Adipocyte (in vitro differentiated cells): ENCODE measurements around the gene ZZZ3.
A peak's percentile ranks its signal among the peaks of the same experiment; 100 is the strongest.
"Not testable (repeated sequence)": the region's sequence is repeated elsewhere in the genome, so short reads cannot be mapped to it uniquely, and the experiment has no call there.

ENCODE experiments used
- DNase-seq: peaks from one replicate; pipeline ENCODE4 v3.0.0-alpha.2; 2015; ENCODE audit warnings: low read depth
- H3K27me3 ChIP-seq: replicated peaks from 2 replicates; pipeline ENCODE4 v1.7.0; 2013; ENCODE audit warnings: mild to moderate bottlenecking, low read length, moderate library complexity; ENCODE audit not compliant: control insufficient read depth, insufficient read depth
- H3K36me3 ChIP-seq: 2 replicates; pipeline ENCODE4 v1.7.0; 2013; ENCODE audit warnings: low read length, mild to moderate bottlenecking, moderate library complexity; ENCODE audit not compliant: control insufficient read depth, insufficient read depth, severe bottlenecking
- H3K4me1 ChIP-seq: 2 replicates; pipeline ENCODE4 v1.7.0; 2013; ENCODE audit warnings: mild to moderate bottlenecking, low read length, moderate library complexity; ENCODE audit not compliant: control insufficient read depth, insufficient read depth
- H3K4me3 ChIP-seq: 2 replicates; pipeline ENCODE4 v1.7.0; 2013; ENCODE audit warnings: mild to moderate bottlenecking, low read length, moderate library complexity
- H3K9ac ChIP-seq: 2 replicates; pipeline ENCODE4 v1.7.0; 2013; ENCODE audit warnings: mild to moderate bottlenecking, low read length, moderate library complexity
- H3K9me3 ChIP-seq: 2 replicates; pipeline ENCODE4 v1.7.0; 2013; ENCODE audit warnings: mild to moderate bottlenecking, low read length, moderate library complexity; ENCODE audit not compliant: control insufficient read depth

The ZZZ3 gene

GRCh38 chr1:77668924-77669449 is 13.5 kb downstream of the ZZZ3 start:
- no peaks in the 10 kb centered on the region for H3K36me3 ChIP-seq
- H3K4me3 ChIP-seq: no peak overlapping the region
- H3K9me3 ChIP-seq: no peaks in the 10 kb centered on the region
- peaks cover 48% of the 10 kb centered on the region for H3K4me1 ChIP-seq
- H3K9ac ChIP-seq: no peak overlapping the region
- no peaks in the 10 kb centered on the region for H3K27me3 ChIP-seq
- no peak for DNase-seq

- Histone ChIP-seq H3K9me3 (no peaks in the 10 kb centered on the region), H3K9ac (no peak overlapping the region), H3K4me1 (peaks cover 18% of the 10 kb centered on the region), H3K4me3 (peak overlapping the region; percentile 53), H3K36me3 (no peaks in the 10 kb centered on the region), H3K27me3 (no peaks in the 10 kb centered on the region)
- peak; percentile 28 for DNase-seq
Measured at GRCh38 chr1:77664939-77665516, 17.4 kb downstream of the ZZZ3 start.

- Histone ChIP-seq H3K9me3 (no peaks in the 10 kb centered on the region), H3K4me3 (no peak overlapping the region), H3K36me3 (no peaks in the 10 kb centered on the region), H3K27me3 (no peaks in the 10 kb centered on the region), H3K4me1 (peaks cover 18% of the 10 kb centered on the region), H3K9ac (no peak overlapping the region)
- no peak for DNase-seq
Measured at GRCh38 chr1:77661696-77662095, 20.8 kb downstream of the ZZZ3 start.

GRCh38 chr1:77659879-77660593 is 22.4 kb downstream of the ZZZ3 start:
- Histone ChIP-seq H3K4me1 (peaks cover 10% of the 10 kb centered on the region), H3K9ac (no peak overlapping the region), H3K4me3 (no peak overlapping the region), H3K36me3 (no peaks in the 10 kb centered on the region), H3K9me3 (no peaks in the 10 kb centered on the region), H3K27me3 (no peaks in the 10 kb centered on the region)
- DNase-seq: no peak

- no peak overlapping the region for H3K9ac ChIP-seq
- no peak for DNase-seq
- H3K9me3 ChIP-seq: no peaks in the 10 kb centered on the region
- H3K4me1 ChIP-seq: no peaks in the 10 kb centered on the region
- H3K36me3 ChIP-seq: no peaks in the 10 kb centered on the region
- no peak overlapping the region for H3K4me3 ChIP-seq
- H3K27me3 ChIP-seq: no peaks in the 10 kb centered on the region
Measured at GRCh38 chr1:77658271-77658670, 24.2 kb downstream of the ZZZ3 start.

- H3K36me3 ChIP-seq: no peaks in the 10 kb centered on the region
- no peak for DNase-seq
- H3K9me3 ChIP-seq: peaks cover 4% of the 10 kb centered on the region
- H3K4me1 ChIP-seq: peaks cover 20% of the 10 kb centered on the region
- no peaks in the 10 kb centered on the region for H3K27me3 ChIP-seq
- no peak overlapping the region for H3K9ac ChIP-seq
- H3K4me3 ChIP-seq: no peak overlapping the region
Measured at GRCh38 chr1:77655431-77655974, 27.0 kb downstream of the ZZZ3 start.

- H3K9ac ChIP-seq: no peak overlapping the region
- no peaks in the 10 kb centered on the region for H3K36me3 ChIP-seq
- peaks cover 4% of the 10 kb centered on the region for H3K9me3 ChIP-seq
- no peaks in the 10 kb centered on the region for H3K27me3 ChIP-seq
- no peak for DNase-seq
- peaks cover 20% of the 10 kb centered on the region for H3K4me1 ChIP-seq
- H3K4me3 ChIP-seq: no peak overlapping the region
Measured at GRCh38 chr1:77652970-77653516, 29.4 kb downstream of the ZZZ3 start.

GRCh38 chr1:77652268-77652667 is 30.2 kb downstream of the ZZZ3 start:
- Histone ChIP-seq H3K27me3 (no peaks in the 10 kb centered on the region), H3K4me1 (peaks cover 20% of the 10 kb centered on the region), H3K9me3 (peaks cover 4% of the 10 kb centered on the region), H3K4me3 (no peak overlapping the region), H3K9ac (no peak overlapping the region), H3K36me3 (no peaks in the 10 kb centered on the region)
- peak; percentile 73 for DNase-seq

GRCh38 chr1:77649127-77649526 is 33.3 kb downstream of the ZZZ3 start:
- no peak overlapping the region for H3K9ac ChIP-seq
- H3K4me3 ChIP-seq: no peak overlapping the region
- no peak for DNase-seq
- peaks cover 20% of the 10 kb centered on the region for H3K4me1 ChIP-seq
- peaks cover 4% of the 10 kb centered on the region for H3K9me3 ChIP-seq
- H3K36me3 ChIP-seq: peaks cover 15% of the 10 kb centered on the region
- no peaks in the 10 kb centered on the region for H3K27me3 ChIP-seq

GRCh38 chr1:77646224-77646623 is 36.2 kb downstream of the ZZZ3 start:
- DNase-seq, H3K27me3 ChIP-seq, H3K4me3 ChIP-seq, H3K4me1 ChIP-seq, H3K9ac ChIP-seq, H3K9me3 ChIP-seq: not testable (repeated sequence)
- H3K36me3 ChIP-seq: peaks cover 20% of the 10 kb centered on the region

- Histone ChIP-seq H3K9ac (no peak overlapping the region), H3K27me3 (no peaks in the 10 kb centered on the region), H3K4me3 (no peak overlapping the region), H3K9me3 (no peaks in the 10 kb centered on the region), H3K4me1 (peaks cover 10% of the 10 kb centered on the region), H3K36me3 (peaks cover 25% of the 10 kb centered on the region)
- DNase-seq: no peak
Measured at GRCh38 chr1:77643456-77643855, 39.0 kb downstream of the ZZZ3 start.
